G401 (cell line): ENCODE measurements around the gene UBE2I. TPM values are rescaled to one million over a fixed set of nuclear protein-coding genes. Genes with fewer than 3 reads are reported as not detected.
A peak's percentile ranks its signal among the peaks of the same experiment; 100 is the strongest.

Experiments used
- DNase-seq: peaks from one replicate; pipeline ENCODE4 v3.0.0-alpha.2; 2015; ENCODE audit warnings: low spot score
- in situ Hi-C: cut with HindIII; loops from 2 replicates; pipeline ENCODE4 v1.10.0; 2016; ENCODE audit warnings: low sequenced_read_pairs, mixed read lengths
- total RNA-seq: library from RNA; depleted of rRNA; stranded (reverse); fragments of >200 nt; shearing (Covaris generic); gene quantifications from 2 replicates; pipeline ENCODE4 v1.2.3, GENCODE V29; 2014

The UBE2I gene
- total RNA-seq, 1 experiment from 2014 or later = 144 TPM

- in situ Hi-C loops = no loop called here
These were observed 26.0 kb downstream of the UBE2I start for GRCh38 chr16:1335211-1335971.

GRCh38 chr16:1335996-1336395 is 26.6 kb downstream of the UBE2I start:
- no peak for DNase-seq
- in situ Hi-C loops = no loop called here

More at GRCh38 chr16:1335211-1335971, 26.0 kb downstream of the UBE2I start:
- DNase-seq = no peak

GRCh38 chr16:1336619-1337018 is 27.2 kb downstream of the UBE2I start:
- in situ Hi-C loops = no loop called here
- no peak for DNase-seq

GRCh38 chr16:1337486-1337885 is 28.1 kb downstream of the UBE2I start:
- in situ Hi-C loops = no loop called here
- DNase-seq = no peak

GRCh38 chr16:1338119-1338730 is 28.8 kb downstream of the UBE2I start:
- in situ Hi-C loops = no loop called here
- DNase-seq = no peak

- in situ Hi-C loops = no loop called here
- no peak for DNase-seq
These were observed 29.6 kb downstream of the UBE2I start for GRCh38 chr16:1338855-1339675.

- no peak for DNase-seq
- in situ Hi-C loops = no loop called here
These were observed 31.5 kb downstream of the UBE2I start for GRCh38 chr16:1340730-1341494.

GRCh38 chr16:1341495-1342420 is 32.3 kb downstream of the UBE2I start:
- in situ Hi-C loops = no loop called here

GRCh38 chr16:1342526-1343427 is 33.3 kb downstream of the UBE2I start:
- in situ Hi-C loops = no loop called here
- peak; percentile 92 for DNase-seq

More at GRCh38 chr16:1341495-1342420, 32.3 kb downstream of the UBE2I start:
- no peak for DNase-seq

- DNase-seq = no peak
- in situ Hi-C loops = no loop called here
These were observed 34.2 kb downstream of the UBE2I start for GRCh38 chr16:1343428-1344242.

- no peak for DNase-seq
- in situ Hi-C loops = no loop called here
These were observed 35.1 kb downstream of the UBE2I start for GRCh38 chr16:1344499-1344898.

- in situ Hi-C loops = no loop called here
- DNase-seq = no peak
These were observed 35.7 kb downstream of the UBE2I start for GRCh38 chr16:1345087-1345486.

GRCh38 chr16:1345651-1346421 is 36.4 kb downstream of the UBE2I start:
- DNase-seq = no peak
- in situ Hi-C loops = no loop called here

- in situ Hi-C loops = no loop called here
These were observed 37.2 kb downstream of the UBE2I start for GRCh38 chr16:1346422-1347285.

GRCh38 chr16:1347286-1347855 is 37.9 kb downstream of the UBE2I start:
- in situ Hi-C loops = no loop called here
- DNase-seq = no peak

More at GRCh38 chr16:1346422-1347285, 37.2 kb downstream of the UBE2I start:
- DNase-seq = no peak
